ENCODE measurements around the gene CDC42EP4.
A peak's percentile ranks its signal among the peaks of the same experiment; 100 is the strongest.

The CDC42EP4 gene

GRCh38 chr17:73311781-73312641 lies at the start of gene CDC42EP4:
TSS of gene CDC42EP4 (minus strand) at chr17:73312001. CDS start at chr17:73286500, 25,501 bp downstream.
- peak; percentile 93 to 95 for DNase-seq

GRCh38 chr17:73360961-73361761 lies 49.4 kb upstream of the CDC42EP4 start:
- DNase-seq, result no peak

DNA sequence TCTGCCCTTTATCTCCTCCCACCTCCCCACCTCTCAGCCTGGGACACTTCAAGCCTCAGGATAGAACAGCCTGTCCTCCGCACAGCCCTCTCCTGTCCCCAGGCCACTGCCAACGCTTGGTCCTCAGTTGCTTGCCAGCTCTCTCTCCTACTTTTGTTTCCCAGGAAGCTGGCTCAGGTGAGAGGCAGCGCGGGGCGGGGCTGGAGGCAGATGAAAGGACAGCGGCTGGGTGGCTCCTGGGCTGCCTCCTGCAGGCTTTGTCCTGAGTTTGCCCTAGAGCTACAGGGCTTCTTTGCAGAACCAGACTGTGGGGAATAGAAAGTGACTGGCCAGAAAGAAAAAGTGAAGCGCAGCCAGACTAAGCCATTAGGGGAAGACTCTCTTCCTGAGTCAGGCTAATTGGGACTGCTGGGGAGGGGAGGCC lies 48.2 kb upstream of the CDC42EP4 start:
- DNase-seq, result no peak

GRCh38 chr17:73359352-73359751 lies 47.6 kb upstream of the CDC42EP4 start:
- no peak for DNase-seq

DNA sequence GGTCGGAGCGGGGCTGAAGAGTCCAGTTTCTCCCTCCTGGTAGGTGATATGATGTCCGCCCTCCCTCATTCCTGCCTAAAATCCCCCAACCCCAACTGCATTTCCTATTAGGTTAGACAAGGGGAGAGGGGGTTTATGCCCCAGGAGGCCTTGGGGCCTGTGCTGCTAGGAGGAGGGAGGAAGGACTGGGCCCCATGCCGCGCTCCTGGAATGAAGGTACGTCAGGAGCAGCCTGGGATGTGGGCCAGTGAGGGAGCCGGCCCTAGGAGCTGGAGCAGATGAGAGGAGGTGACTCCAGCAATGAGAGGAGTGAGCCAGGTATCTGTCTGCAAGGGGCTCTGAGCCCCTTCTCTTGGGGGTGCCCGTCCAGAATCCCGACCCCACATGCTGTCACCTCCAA lies 46.9 kb upstream of the CDC42EP4 start:
- no peak for DNase-seq

GRCh38 chr17:73357981-73358380 lies 46.2 kb upstream of the CDC42EP4 start:
- no peak for DNase-seq

DNA sequence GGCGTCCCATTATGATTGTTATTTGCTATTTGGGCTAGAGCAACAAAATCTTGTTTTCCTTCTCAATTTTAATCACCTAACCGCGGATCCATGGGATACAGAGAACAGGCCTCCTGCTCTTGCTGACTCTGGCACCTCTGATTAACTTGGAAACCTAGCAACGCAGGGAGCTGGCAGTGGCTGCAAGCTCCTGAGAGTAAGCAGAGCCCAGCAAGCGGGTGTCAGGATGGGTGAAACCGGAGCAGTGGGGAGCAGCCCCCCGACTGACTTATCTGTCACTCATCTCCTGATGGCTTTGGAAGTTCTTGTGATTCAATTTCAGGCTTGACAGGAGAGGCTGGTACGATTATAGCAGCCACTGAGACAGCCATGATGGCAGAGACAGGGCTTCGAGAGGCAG lies 45.5 kb upstream of the CDC42EP4 start:
- peak in 1 of 2 donors; percentile 18 for DNase-seq

DNA sequence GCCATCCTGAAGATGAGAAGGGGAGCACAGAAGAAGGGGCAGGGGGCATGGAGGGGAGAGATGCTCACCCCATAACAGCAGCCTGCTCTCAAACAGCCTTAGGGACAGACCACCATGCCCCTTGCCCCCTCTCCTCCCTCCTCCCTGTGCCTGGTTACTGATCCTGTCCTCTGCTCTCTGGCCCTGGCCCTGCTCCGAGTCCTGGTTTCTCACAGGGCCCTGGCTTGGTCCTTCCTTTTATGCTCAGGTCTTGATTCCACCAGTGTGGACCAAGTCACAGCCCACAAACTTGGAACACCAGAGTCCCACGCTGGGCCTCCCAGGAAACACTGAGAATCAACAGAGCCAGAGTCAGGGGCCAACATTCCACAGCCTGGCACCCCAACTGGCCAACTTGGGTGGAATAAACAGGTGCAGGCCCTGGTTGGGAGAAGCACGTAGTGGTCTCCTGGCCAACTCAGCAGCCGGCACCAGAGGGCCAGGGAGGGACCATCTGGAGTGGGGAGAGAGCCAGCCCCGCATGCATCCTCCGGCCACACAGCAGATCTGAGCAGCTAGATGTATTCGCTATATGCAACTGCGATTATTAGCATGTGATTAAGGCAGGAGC lies 44.9 kb upstream of the CDC42EP4 start:
- DNase-seq, result no peak

GRCh38 chr17:73354423-73355284 lies 42.9 kb upstream of the CDC42EP4 start:
- no peak for DNase-seq

- DNase-seq, result no peak
Measured at GRCh38 chr17:73352261-73352660, 40.5 kb upstream of the CDC42EP4 start.

GRCh38 chr17:73351764-73352163 lies 40.0 kb upstream of the CDC42EP4 start:
- DNase-seq, result no peak

GRCh38 chr17:73350864-73351263 lies 39.1 kb upstream of the CDC42EP4 start:
- DNase-seq, result no peak

- no peak for DNase-seq
Measured at GRCh38 chr17:73349647-73350046, 37.8 kb upstream of the CDC42EP4 start.

DNA sequence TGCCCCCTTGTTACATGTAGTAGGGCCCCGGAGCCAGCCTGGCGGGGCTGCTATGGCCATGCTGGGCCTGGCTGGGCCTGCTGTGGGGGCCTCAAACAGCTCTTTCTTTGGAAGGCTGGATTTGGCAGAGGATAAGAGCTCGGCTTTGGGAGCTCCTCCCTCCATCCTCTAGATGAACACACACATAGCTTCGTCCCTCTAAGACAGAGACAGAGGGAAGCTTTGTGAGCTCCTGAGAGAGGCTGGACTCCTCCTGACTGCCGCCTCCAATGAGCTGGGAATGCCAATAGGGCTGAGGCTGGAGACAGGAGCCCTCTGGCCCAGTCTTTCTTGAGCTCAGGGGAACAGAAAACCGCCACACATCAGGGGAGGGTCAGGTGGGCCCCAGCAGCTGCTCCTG lies 37.3 kb upstream of the CDC42EP4 start:
- peak; percentile 77 to 84 for DNase-seq

GRCh38 chr17:73348829-73349095 lies 37.0 kb upstream of the CDC42EP4 start:
- DNase-seq, result no peak

DNA sequence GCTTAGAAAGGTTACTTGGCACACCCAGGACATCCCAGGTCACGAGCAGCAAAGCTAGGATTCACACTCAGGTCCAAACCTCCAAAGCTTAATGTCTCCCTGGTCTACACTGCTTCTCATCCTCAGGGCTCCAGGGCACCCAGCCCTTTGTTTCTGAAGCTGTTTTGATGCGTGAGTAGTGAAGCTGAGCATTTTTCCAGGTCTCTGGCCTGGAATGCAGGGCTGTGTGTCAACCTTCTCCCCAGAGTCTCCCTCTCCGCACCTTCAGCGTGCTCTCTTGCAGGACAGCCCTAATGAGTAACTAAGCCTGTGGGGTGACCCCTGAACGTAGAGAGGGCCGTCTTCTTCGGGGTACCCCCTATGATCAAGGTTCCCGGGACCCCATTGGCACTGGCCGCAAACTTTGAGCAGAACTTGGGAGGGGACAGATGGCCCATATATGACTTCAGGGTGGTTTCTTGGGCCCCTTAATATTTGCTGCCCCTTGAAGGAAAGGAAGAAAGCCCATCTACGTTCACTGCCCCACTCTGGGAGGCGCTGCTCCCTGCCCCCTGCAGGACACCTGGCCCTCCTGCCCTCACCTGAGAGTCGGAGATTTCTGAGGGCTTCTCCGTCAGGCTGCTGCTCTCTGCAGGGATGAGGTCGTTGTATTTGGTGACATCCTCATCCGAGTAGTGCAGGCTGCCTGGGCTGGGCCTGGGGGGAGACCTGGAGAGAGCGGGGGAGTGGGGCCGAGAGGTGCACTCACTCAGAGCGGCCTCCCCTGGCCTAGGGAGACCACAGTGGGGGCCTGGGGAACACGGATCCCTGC lies 36.4 kb upstream of the CDC42EP4 start:
- no peak for DNase-seq

GRCh38 chr17:73347351-73347750 lies 35.5 kb upstream of the CDC42EP4 start:
- DNase-seq, result peak; percentile 29 to 39

DNA sequence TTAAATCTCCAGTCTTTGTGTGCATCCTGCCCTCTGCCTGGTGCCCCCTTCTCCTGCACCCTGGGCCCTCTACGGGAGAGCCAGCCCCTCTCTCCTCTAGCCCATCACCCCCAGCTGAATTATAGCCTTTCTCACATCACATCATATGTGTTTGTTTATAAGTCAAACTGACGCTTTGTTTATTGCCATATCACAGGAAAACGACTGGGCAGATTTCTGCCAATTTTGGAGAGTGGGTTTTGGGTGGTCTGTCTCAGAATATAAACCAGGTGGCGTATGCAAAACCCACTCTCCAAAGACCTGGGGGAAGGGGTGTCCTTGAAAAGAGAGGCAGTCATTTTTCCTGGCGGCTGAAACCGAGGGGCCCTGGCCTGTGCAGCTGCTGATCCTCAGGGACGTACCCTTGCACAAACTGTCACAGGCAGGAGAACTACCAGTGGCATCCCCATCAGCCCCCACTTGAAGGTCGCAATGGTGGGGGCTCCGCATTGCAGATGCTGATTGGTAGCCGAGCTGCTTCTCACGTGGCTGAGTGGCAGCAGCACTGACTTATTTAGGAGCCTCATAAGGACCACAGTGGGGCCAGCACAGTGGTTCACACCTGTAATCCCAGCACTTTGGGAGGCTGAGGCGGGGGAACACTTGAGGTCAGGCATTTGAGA lies 34.8 kb upstream of the CDC42EP4 start:
- DNase-seq, result no peak

DNA sequence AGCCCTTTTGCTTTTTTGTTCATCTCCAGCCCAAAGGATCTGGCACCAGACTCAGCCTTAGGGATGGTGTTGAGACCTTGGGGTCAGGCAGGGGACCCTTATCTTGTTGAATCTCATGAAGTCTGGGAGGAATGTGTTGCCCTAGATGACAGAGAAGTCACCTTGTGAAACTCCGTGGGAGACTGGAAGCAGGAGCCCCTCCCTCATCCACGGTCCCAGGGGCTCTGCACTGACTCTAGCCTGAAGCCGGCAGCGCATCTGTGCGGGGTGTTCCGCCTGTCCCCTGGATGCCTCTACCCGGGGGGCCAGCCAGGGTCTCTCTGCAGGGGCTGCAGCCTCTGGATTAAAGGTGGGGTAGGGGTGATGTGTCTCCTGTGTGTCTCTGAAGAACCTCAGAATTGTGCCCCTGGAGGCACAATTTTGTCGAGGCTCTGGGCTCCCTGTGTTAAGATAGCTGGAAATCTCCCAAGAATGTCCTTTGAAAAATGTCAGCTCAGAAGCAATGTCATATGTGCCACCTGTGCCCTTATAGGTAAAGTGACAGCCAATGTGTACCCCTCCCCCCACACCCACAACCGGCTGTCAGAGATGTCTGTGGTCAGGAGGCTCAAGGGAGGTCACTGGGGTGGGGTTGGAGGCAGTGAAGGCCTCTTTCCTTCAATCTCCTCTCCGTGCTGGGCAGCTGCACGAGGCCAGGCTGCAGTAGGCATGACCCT lies 32.1 kb upstream of the CDC42EP4 start:
- DNase-seq, result no peak

GRCh38 chr17:73343168-73343634 lies 31.4 kb upstream of the CDC42EP4 start:
- peak; percentile 82 to 83 for DNase-seq

Measured in hippocampal formation (tissue), 2 donors.